ENCODE results near the gene DBI.

DNA sequence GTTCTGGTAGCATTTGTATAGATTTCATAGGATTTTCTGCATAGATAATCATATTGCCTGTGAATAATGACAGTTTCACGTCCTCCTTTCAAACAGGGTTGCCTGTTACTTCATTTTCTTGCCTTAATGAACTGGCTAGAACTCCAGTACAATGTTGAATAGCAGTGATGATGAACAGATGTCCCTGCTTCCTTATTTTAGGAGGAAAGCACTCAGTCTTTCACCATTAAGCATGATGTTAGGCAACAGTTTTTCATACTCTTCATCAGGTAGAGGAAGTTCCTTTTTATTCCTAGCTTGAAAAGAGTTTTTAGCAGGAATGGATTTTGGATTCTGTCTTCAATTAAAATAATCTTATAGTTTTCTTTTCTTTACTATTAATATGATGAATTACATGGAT, 39.8 kb upstream of the DBI start:
- TF ChIP-seq, protein P1, sequence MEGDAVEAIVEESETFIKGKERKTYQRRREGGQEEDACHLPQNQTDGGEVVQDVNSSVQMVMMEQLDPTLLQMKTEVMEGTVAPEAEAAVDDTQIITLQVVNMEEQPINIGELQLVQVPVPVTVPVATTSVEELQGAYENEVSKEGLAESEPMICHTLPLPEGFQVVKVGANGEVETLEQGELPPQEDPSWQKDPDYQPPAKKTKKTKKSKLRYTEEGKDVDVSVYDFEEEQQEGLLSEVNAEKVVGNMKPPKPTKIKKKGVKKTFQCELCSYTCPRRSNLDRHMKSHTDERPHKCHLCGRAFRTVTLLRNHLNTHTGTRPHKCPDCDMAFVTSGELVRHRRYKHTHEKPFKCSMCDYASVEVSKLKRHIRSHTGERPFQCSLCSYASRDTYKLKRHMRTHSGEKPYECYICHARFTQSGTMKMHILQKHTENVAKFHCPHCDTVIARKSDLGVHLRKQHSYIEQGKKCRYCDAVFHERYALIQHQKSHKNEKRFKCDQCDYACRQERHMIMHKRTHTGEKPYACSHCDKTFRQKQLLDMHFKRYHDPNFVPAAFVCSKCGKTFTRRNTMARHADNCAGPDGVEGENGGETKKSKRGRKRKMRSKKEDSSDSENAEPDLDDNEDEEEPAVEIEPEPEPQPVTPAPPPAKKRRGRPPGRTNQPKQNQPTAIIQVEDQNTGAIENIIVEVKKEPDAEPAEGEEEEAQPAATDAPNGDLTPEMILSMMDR (IDR thresholded peaks at IDR 0.05): no peak
- no peak for TF ChIP-seq POLR2A (IDR thresholded peaks at IDR 0.05)

All from stomach (tissue), 4 donors.